Measurements from ENCODE around the gene PAX5.
"Not testable (repeated sequence)": the region's sequence is repeated elsewhere in the genome, so short reads cannot be mapped to it uniquely, and the experiment has no call there.

Gene PAX5

GRCh38 chr9:37062336-37062735 is 28.3 kb upstream of the PAX5 start:
- DNase-seq (ENCODE audit: low read depth) = no peak
- H3K4me3 ChIP-seq (ENCODE audit: control insufficient read depth, low read depth, low read length) = no peak overlapping the region
- TF ChIP-seq, protein P1, sequence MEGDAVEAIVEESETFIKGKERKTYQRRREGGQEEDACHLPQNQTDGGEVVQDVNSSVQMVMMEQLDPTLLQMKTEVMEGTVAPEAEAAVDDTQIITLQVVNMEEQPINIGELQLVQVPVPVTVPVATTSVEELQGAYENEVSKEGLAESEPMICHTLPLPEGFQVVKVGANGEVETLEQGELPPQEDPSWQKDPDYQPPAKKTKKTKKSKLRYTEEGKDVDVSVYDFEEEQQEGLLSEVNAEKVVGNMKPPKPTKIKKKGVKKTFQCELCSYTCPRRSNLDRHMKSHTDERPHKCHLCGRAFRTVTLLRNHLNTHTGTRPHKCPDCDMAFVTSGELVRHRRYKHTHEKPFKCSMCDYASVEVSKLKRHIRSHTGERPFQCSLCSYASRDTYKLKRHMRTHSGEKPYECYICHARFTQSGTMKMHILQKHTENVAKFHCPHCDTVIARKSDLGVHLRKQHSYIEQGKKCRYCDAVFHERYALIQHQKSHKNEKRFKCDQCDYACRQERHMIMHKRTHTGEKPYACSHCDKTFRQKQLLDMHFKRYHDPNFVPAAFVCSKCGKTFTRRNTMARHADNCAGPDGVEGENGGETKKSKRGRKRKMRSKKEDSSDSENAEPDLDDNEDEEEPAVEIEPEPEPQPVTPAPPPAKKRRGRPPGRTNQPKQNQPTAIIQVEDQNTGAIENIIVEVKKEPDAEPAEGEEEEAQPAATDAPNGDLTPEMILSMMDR (conservative IDR thresholded peaks at IDR 0.05; ENCODE audit: control insufficient read depth, insufficient read depth, low read depth, low read length) = no peak

DNA sequence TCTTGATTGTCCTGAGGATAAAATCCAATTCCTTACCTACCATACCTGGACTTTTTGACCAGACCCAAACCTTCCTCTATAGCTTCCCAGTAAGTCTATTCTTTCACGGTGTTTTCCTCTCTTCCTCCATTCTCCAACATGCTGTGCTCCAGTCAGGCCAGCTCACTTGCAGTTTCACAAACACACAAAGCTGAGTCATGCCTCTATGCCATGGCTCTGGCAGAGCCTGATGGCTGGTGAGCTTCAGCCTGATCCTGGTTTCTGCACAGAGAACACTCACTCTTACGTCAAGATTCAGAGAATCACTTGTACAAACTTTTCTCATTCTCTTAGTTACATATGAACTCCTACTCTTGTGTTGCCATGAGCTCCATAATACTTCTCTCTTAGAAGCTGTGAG is 27.7 kb upstream of the PAX5 start:
- DNase-seq (ENCODE audit: low read depth) = peak; percentile 43
- H3K4me3 ChIP-seq (ENCODE audit: control insufficient read depth, low read depth, low read length) = no peak overlapping the region
- TF ChIP-seq, protein P1 (conservative IDR thresholded peaks at IDR 0.05; ENCODE audit: control insufficient read depth, insufficient read depth, low read depth, low read length) = no peak

GRCh38 chr9:37060833-37061232 is 26.8 kb upstream of the PAX5 start:
- DNase-seq (ENCODE audit: low read depth) = no peak
- TF ChIP-seq, protein P1 (conservative IDR thresholded peaks at IDR 0.05; ENCODE audit: control insufficient read depth, insufficient read depth, low read depth, low read length) = no peak
- H3K4me3 ChIP-seq (ENCODE audit: control insufficient read depth, low read depth, low read length) = no peak overlapping the region

- DNase-seq (ENCODE audit: low read depth) = no peak
- H3K4me3 ChIP-seq (ENCODE audit: control insufficient read depth, low read depth, low read length) = no peak overlapping the region
- TF ChIP-seq, protein P1 (conservative IDR thresholded peaks at IDR 0.05; ENCODE audit: control insufficient read depth, insufficient read depth, low read depth, low read length) = no peak
Observed at GRCh38 chr9:37056046-37056920, 22.2 kb upstream of the PAX5 start.

DNA sequence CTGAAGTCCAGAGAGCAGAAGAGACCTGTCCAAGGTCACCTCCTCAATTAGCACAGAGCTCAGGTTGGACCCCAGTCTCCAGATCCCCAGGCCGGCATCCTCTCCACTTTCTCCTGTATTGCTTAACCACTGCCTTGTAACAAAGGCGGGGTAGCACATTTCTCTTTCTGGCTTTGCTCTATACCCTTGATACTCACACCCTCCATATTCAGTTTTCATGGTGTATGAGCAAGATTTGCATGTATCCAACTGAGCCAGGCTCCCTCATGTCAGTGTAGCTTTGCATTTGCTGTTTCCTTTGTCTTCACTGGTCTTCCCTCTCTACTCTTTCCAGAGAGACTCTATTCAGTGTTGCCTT is 20.3 kb upstream of the PAX5 start:
- H3K4me3 ChIP-seq (ENCODE audit: control insufficient read depth, low read depth, low read length); DNase-seq (ENCODE audit: low read depth): not testable (repeated sequence)

DNA sequence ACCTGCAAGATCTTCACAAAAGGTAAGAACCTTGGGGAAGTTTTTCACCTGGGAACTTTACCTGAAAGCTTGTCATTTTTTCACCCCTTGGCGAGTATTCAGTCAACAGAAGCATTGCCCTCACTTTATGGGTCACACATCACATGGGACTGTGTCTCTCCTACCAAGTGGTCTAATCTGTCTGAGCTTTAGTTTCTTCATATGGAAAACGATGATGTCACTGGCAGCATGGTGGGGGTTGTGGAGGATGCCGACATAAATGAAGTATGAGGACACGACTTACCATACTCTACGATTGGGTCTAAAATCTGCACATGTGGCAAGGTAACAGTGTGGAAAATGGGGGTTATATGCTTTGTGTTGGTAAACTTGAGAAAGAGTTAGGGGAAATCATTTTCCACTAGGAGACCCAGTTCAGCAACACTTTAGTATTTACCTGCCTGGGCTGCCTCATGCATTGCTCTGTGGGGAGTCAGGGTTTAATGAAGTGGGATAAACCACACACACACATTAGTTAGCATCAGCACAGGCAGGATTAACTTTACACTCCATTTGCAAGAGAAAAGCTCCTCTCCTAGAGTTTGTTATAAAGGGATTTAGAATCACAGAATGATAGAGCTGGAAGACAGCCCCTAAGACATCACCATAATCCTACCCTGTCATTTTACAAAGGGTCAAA is 19.8 kb upstream of the PAX5 start:
- no peak for DNase-seq (ENCODE audit: low read depth)
- TF ChIP-seq, protein P1 (conservative IDR thresholded peaks at IDR 0.05; ENCODE audit: control insufficient read depth, insufficient read depth, low read depth, low read length) = no peak
- no peak overlapping the region for H3K4me3 ChIP-seq (ENCODE audit: control insufficient read depth, low read depth, low read length)

DNA sequence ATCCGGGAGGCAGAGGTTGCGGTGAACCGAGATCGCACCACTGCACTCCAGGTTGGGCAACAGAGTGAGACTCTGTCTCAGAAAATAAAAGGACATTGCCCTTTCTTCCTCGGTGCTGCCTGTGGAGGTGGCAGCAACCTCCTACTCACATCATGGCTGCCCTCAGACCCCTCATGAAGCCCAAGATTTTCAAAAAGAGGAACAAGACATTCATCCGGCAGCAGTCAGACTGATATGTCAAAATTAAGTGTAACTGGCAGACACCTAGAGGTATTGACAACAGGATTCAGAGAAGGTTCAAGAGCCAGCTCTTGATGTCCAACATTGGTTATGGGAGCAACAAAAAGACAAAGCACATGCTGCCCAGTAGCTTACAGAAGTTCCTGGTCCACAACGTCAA is 12.6 kb upstream of the PAX5 start:
- TF ChIP-seq, protein P1 (conservative IDR thresholded peaks at IDR 0.05; ENCODE audit: control insufficient read depth, insufficient read depth, low read depth, low read length) = no peak
- H3K4me3 ChIP-seq (ENCODE audit: control insufficient read depth, low read depth, low read length) = no peak overlapping the region
- DNase-seq (ENCODE audit: low read depth) = no peak

Measured in fibroblast of mammary gland (primary cell).